Measurements from ENCODE around the gene AQP12A.
"Not testable (repeated sequence)": the region's sequence is repeated elsewhere in the genome, so short reads cannot be mapped to it uniquely, and the experiment has no call there.

The AQP12A gene

DNA sequence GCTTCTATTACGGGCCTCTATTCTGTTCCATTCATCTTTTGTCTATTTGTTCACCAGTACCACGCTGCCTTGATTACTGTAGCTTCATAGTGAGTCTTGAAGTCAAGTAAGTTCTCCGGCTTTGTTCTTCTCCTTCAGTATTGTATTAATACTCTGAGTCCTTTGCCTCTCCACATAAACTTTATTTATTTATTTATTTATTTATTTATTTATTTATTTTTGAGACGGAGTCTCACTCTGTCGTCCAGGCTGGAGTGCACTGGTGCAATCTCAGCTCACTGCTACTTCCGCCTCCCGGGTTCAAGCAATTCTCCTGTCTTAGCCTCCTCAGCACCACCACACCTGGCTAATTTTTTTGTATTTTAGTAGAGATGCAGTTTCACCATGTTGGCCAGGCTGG is 31.8 kb upstream of the AQP12A start:
- DNase-seq (ENCODE audit: low spot score): not testable (repeated sequence)

GRCh38 chr2:240662681-240663080 is 29.0 kb upstream of the AQP12A start:
- DNase-seq (ENCODE audit: low spot score): no peak

DNA sequence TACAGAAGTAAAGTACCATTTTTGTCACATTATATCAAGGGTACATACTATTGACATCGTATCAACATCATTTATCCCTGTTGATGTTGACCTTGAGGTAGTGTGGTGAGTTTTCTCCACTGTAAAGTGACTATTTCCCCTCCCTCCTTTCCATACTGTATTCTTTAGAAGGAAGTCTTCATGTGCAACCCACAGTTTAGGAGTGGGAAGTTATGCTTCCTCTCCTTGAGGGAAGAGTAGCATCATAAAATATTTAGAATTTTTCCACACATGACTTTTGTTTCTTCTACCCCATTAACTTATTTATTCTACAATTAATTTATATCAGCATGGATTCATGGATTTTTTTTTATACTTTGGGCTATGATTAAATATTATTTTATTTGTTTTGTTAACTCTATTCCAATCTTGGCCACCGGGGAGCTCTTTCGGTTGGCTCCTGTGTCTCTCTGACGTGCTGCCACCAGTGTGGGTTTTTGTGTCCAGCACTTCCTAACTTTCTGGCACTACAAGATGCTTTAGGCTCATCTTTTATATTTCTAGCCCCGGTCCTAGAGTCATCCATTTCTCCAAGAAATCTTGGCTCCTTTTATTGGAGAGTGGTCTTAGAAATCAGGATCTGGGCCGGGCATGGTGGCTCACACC is 28.0 kb upstream of the AQP12A start:
- DNase-seq (ENCODE audit: low spot score): no peak

DNA sequence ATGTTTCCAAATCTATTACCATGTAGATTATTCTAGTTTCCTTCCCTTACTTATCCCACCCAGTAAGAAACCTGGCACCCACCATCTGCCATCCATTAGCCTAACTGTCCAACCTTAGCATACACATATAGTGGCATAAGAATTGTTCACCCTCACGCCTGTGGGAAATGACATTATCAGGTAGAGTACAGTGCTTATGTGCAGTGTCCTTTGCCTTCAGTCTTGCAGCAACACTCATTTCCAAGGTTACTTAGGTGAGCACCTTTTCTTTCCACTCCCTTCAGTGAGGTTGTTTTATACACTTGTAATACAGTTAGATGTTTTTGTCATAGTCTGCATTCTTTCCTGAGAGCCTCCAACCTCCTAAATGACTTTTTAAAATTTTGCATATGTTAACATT is 27.0 kb upstream of the AQP12A start:
- no peak for DNase-seq (ENCODE audit: low spot score)

DNA sequence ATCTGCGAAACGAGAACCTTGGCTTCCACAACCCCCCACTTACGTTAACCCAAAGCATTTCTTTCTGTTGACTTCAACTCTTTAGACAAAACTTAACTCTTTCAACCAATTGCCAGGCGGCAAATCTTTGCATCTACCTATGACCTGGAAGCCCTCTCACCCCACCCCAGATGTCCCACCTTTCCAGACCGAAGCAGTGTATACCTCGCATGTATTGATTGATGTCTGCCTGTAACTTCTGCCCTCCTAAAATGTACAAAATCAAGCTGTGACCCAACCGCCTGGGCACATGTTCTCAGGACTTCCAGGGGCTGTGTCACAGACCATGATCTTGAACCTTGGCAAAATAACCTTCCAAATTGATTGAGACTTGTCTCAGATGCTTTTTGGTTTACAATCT is 21.3 kb upstream of the AQP12A start:
- no peak for DNase-seq (ENCODE audit: low spot score)

DNA sequence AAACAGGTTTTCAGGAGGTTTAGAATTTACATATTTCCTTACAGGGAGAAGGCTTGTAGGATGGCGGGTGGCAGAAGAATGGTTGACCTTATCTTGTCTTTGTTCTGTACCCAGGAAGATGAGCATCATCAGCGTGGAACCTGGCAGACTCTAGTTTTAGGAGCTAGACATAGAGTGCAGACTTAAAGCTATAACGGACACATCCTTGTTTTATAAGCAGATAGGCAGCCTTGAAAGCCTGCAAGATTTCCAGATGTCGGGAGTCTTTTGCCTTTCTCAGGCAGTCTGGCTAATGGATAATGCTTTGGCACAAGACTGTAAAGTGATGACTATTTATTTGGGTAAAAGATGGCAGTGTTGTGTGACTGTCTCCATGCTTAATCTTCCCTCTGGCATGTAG is 20.7 kb upstream of the AQP12A start:
- DNase-seq (ENCODE audit: low spot score): no peak

DNA sequence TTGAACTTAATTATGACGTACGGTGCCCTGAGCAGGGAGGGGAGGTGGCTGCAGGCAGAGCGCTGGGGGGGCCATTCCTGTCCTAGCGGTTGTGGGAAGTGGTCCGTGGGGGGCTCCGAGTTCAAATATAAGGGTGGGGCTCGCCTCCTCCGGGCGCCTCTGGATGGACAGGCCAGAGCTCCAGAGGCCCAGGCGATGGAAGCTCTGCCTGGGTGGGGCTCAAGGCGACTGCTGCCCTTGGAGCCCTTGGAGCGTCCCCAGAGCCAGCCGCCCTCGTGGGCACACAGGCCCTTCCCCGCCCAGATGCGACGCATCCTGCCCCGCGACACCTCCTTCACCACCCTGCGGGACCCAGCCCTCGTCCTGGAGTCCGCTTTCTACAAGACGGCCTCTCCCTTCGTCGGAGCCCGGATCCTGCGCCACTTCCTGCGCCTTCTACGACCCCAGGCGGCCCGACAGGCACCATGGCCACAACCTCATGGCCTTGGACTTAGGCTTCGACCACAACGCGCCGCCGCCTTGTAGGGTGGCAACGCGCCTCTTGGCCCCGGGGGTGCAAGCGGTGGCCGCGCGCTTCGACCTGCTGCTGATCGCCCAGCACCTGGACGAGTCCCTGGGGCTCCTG is 19.5 kb upstream of the AQP12A start:
- no peak for DNase-seq (ENCODE audit: low spot score)

- DNase-seq (ENCODE audit: low spot score): no peak
Measured at GRCh38 chr2:240672701-240673190, 18.9 kb upstream of the AQP12A start.

- DNase-seq (ENCODE audit: low spot score): not testable (repeated sequence)
Measured at GRCh38 chr2:240674461-240675184, 17.0 kb upstream of the AQP12A start.

- not testable (repeated sequence) for DNase-seq (ENCODE audit: low spot score)
Measured at GRCh38 chr2:240675345-240675744, 16.3 kb upstream of the AQP12A start.

- DNase-seq (ENCODE audit: low spot score): not testable (repeated sequence)
Measured at GRCh38 chr2:240678043-240678442, 13.6 kb upstream of the AQP12A start.

DNA sequence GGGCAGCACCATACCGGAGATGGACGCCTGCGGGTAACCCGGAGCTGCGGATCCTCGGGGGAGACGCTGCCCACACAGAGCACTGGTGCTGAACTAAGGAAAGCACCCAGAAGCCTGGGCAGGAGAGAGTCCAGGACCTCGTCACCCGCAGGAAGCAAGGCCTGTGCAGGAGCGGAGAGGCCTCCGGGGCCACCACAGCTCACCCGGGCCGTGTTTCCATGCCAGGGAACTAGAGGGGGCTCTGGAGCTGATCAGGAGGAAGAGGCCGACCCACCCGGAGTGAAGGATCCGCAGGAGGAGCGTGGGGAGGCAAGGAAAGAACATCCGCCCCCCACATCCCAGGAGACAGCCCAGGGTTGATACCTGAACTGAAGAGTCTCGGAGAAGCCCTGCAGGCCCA is 12.8 kb upstream of the AQP12A start:
- DNase-seq (ENCODE audit: low spot score): not testable (repeated sequence)

- not testable (repeated sequence) for DNase-seq (ENCODE audit: low spot score)
Measured at GRCh38 chr2:240680185-240680584, 11.5 kb upstream of the AQP12A start.

GRCh38 chr2:240682431-240683224 is 9.0 kb upstream of the AQP12A start, which contains the start of gene AQP12B:
Gene AQP12B (minus strand): TSS chr2:240682885. CDS start chr2:240682837, 48 bp downstream.
- DNase-seq (ENCODE audit: low spot score): not testable (repeated sequence)

GRCh38 chr2:240683329-240683979 is 8.2 kb upstream of the AQP12A start:
- DNase-seq (ENCODE audit: low spot score): not testable (repeated sequence)

GRCh38 chr2:240683980-240684728 is 7.5 kb upstream of the AQP12A start:
- DNase-seq (ENCODE audit: low spot score): not testable (repeated sequence)

DNA sequence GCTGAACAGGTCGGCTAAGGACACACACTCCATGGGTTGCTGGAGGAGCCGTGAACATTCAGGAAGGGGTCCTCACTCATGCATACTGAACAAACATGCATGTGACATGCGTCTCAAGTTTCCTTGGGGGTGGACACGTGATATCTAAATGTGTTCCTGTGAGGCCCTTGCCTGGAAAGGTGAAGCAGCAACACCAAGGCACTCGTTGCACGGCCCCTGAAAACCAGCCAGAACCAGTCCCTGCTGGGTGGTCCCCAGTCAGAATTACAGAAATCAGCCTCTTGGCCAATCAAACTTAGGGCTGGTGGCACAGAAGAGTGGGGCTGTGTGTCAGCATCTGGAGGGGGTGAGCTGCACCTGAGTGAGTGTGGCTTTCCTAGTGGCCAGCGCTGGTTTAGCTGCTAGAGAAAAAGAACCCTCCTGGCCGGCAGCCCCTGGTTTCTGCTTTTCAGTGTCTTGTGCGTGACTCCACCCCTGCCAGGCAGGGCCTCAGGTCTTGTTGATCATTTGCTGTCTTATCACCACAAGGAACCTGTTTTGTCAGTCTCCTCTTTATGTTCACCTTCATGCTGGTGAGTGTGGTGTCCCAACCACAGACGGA is 5.8 kb upstream of the AQP12A start:
- DNase-seq (ENCODE audit: low spot score): no peak

- DNase-seq (ENCODE audit: low spot score): no peak
Measured at GRCh38 chr2:240686460-240686859, 5.2 kb upstream of the AQP12A start.

GRCh38 chr2:240687045-240687740 is 4.5 kb upstream of the AQP12A start:
- DNase-seq (ENCODE audit: low spot score): no peak

Data from pons (tissue), 1 donor.